ENCODE measurements around the gene C1orf74.
"Not testable (repeated sequence)": the region's sequence is repeated elsewhere in the genome, so short reads cannot be mapped to it uniquely, and the experiment has no call there.

The C1orf74 gene

GRCh38 chr1:209805341-209805781, 21.0 kb upstream of the C1orf74 start:
- DNase-seq = no peak

GRCh38 chr1:209803568-209803967, 19.2 kb upstream of the C1orf74 start:
- no peak for DNase-seq

- no peak for DNase-seq
Observed at GRCh38 chr1:209802780-209803152, 18.4 kb upstream of the C1orf74 start.

- DNase-seq = no peak
Observed at GRCh38 chr1:209802117-209802779, 17.9 kb upstream of the C1orf74 start.

GRCh38 chr1:209800984-209801834, 16.9 kb upstream of the C1orf74 start:
- DNase-seq = peak; percentile 77

GRCh38 chr1:209797978-209798639, 13.8 kb upstream of the C1orf74 start:
- no peak for DNase-seq

GRCh38 chr1:209793711-209794110, 9.4 kb upstream of the C1orf74 start:
- not testable (repeated sequence) for DNase-seq

- no peak for DNase-seq
Observed at GRCh38 chr1:209791920-209792319, 7.6 kb upstream of the C1orf74 start.

- DNase-seq = no peak
Observed at GRCh38 chr1:209790286-209791193, 6.2 kb upstream of the C1orf74 start.

- DNase-seq = no peak
Observed at GRCh38 chr1:209789245-209789644, 4.9 kb upstream of the C1orf74 start.

GRCh38 chr1:209787551-209787950, 3.2 kb upstream of the C1orf74 start:
- DNase-seq = no peak

- DNase-seq = no peak
Observed at GRCh38 chr1:209786146-209786545, 1.8 kb upstream of the C1orf74 start.

- no peak for DNase-seq
Observed at GRCh38 chr1:209785592-209785991, 1.2 kb upstream of the C1orf74 start.

GRCh38 chr1:209783386-209783785, 973 bp downstream of the C1orf74 start:
- DNase-seq = peak; percentile 59

- no peak for DNase-seq
Observed at GRCh38 chr1:209780268-209780667, 4.1 kb downstream of the C1orf74 start.

- no peak for DNase-seq
Observed at GRCh38 chr1:209778102-209778501, 6.3 kb downstream of the C1orf74 start.

- DNase-seq = no peak
Observed at GRCh38 chr1:209777587-209777986, 6.8 kb downstream of the C1orf74 start.

- DNase-seq = no peak
Observed at GRCh38 chr1:209775678-209776077, 8.7 kb downstream of the C1orf74 start.

- DNase-seq = no peak
Observed at GRCh38 chr1:209774592-209774991, 9.8 kb downstream of the C1orf74 start.

- DNase-seq = no peak
Observed at GRCh38 chr1:209772126-209772525, 12.2 kb downstream of the C1orf74 start.

- DNase-seq = no peak
Observed at GRCh38 chr1:209770636-209771415, 13.5 kb downstream of the C1orf74 start.

- DNase-seq = peak; percentile 21
Observed at GRCh38 chr1:209769971-209770370, 14.4 kb downstream of the C1orf74 start.

Data from right hindlimb (tissue), 1 donor.